K562 (cell line): ENCODE measurements around the gene TULP3. TPM values are rescaled to one million over a fixed set of nuclear protein-coding genes. Genes with fewer than 3 reads are reported as not detected.

Experiments used
- ATAC-seq: fragments of 200-7000 bp; cut with Tn5 transposase; 3 replicates; pipeline ENCODE4 v1.9.1; 2020; ENCODE audit warnings: moderate library complexity
- BruUV-seq: library from RNA; stranded (reverse); fragments of 400-500 nt; replicated peaks from 2 replicates; lab custom pipeline; 2021; lab: Mats Ljungman, UMichigan
- CTCF ChIA-PET: fragments of 300-600 bp; formaldehyde crosslinking; extraction: SDS; loops from one replicate; lab custom pipeline; 2021; ENCODE audit warnings: low intra/inter-chr PET ratio; lab: Yijun Ruan, JAX
- POLR2A ChIA-PET: fragments of 300-600, 350-650 bp; sonication (Branson Sonifier 250); formaldehyde crosslinking; extraction: SDS; loops from one replicate; lab custom pipeline; 2021; ENCODE audit warnings: antibody characterized with exemption, inconsistent platforms; lab: Yijun Ruan, JAX
- DNase-seq, 4 experiments: peaks; one replicate each; pipeline versions ENCODE4 v3.0.0 to v3.0.0-alpha.2; 2011 to 2018; ENCODE audit warnings: low spot score in 3 of 4, mixed read lengths in 3 of 4; ENCODE audit errors: extremely low read depth in 1 of 4
- FAIRE-seq: peaks from 2 replicates; lab custom pipeline; 2011; peaks lifted over from hg19 to GRCh38; lab: Jason Lieb, UNC
- H2AFZ ChIP-seq: 2 replicates; pipeline ENCODE4 v1.6.0; 2011; ENCODE audit warnings: low read depth, low read length, control low read depth, inconsistent platforms
- H3K27ac ChIP-seq: fragments of 200-600 bp; 3 replicates; pipeline ENCODE4 v1.8.0; 2011; ENCODE audit warnings: low read depth, mild to moderate bottlenecking, control low read depth, inconsistent platforms, low read length, moderate library complexity, mixed read lengths; ENCODE audit errors: extremely low read depth
- H3K27me3 ChIP-seq, 2 experiments: fragments of 300-600 bp in 1 of 2; 2 replicates in 1 of 2; 3 replicates in 1 of 2; pipeline versions ENCODE4 v1.6.0 to v1.8.0; 2011; ENCODE audit warnings: inconsistent platforms in 2 of 2, low read length in 2 of 2, mild to moderate bottlenecking in 1 of 2, mixed read lengths in 1 of 2, moderate library complexity in 1 of 2; ENCODE audit not compliant: control insufficient read depth in 2 of 2, insufficient read depth in 2 of 2
- H3K36me3 ChIP-seq: fragments of 300-600 bp; 3 replicates; pipeline ENCODE4 v1.8.0; 2011; ENCODE audit warnings: mild to moderate bottlenecking, low read length, inconsistent platforms; ENCODE audit not compliant: control insufficient read depth, insufficient read depth
- H3K4me1 ChIP-seq, 2 experiments: fragments of 200-600 bp in 1 of 2; replicated peaks in 1 of 2; 2 replicates in 1 of 2; 3 replicates in 1 of 2; pipeline versions ENCODE4 v1.5.1 to v1.8.0; 2011; ENCODE audit warnings: inconsistent platforms in 2 of 2, low read length in 2 of 2, mild to moderate bottlenecking in 1 of 2, mixed read lengths in 1 of 2, moderate library complexity in 1 of 2; ENCODE audit not compliant: control insufficient read depth in 2 of 2, insufficient read depth in 2 of 2
- H3K4me2 ChIP-seq: 2 replicates; pipeline ENCODE4 v1.6.1; 2011; ENCODE audit warnings: low read length, control low read depth, inconsistent platforms, mixed read lengths; ENCODE audit not compliant: insufficient read depth
- H3K4me3 ChIP-seq: fragments of 200-600 bp; sonication (generic), shearing (Covaris generic); 2 replicates; pipeline ENCODE4 v1.5.1; 2016; ENCODE audit warnings: control low read depth, inconsistent platforms
- H3K79me2 ChIP-seq: fragments of 200-600 bp; 3 replicates; pipeline ENCODE4 v1.8.0; 2011; ENCODE audit warnings: low read length, inconsistent platforms; ENCODE audit not compliant: control insufficient read depth, insufficient read depth
- H3K9ac ChIP-seq, 2 experiments: 2 replicates each; pipeline versions ENCODE4 v1.6.0 to v1.6.1; 2011; ENCODE audit warnings: low read depth in 2 of 2, low read length in 2 of 2, control low read depth in 1 of 2, inconsistent platforms in 1 of 2, mild to moderate bottlenecking in 1 of 2, mixed read lengths in 1 of 2; ENCODE audit not compliant: insufficient read depth in 1 of 2
- H3K9me1 ChIP-seq: one replicate; pipeline ENCODE4 v1.6.0; 2011; ENCODE audit warnings: inconsistent platforms, mild to moderate bottlenecking, low read length, moderate library complexity; ENCODE audit not compliant: control insufficient read depth, insufficient read depth
- H3K9me3 ChIP-seq: replicated peaks from 2 replicates; pipeline ENCODE4 v1.5.1; 2011; ENCODE audit warnings: low read depth, low read length, inconsistent platforms; ENCODE audit not compliant: control insufficient read depth, insufficient read depth
- H4K20me1 ChIP-seq: replicated peaks from 2 replicates; pipeline ENCODE4 v1.6.1; 2011; ENCODE audit warnings: low read length, inconsistent platforms, mixed read lengths; ENCODE audit not compliant: control insufficient read depth, insufficient read depth
- GABPB2 ChIP-seq: fragments of 250-450 bp; sonication (Bioruptor Pico); conservative IDR thresholded peaks from 2 replicates; pipeline ENCODE4 v1.5.1; 2021; ENCODE audit warnings: mild to moderate bottlenecking
- MAZ ChIP-seq, 2 experiments: fragments of 450-650 bp in 1 of 2; sonication (generic) in 1 of 2; formaldehyde crosslinking; IDR thresholded peaks in 1 of 2; conservative IDR thresholded peaks in 1 of 2; 2 replicates each; pipeline versions ENCODE4 v1.4.0 to v1.5.0; 2020; ENCODE audit warnings: mild to moderate bottlenecking in 1 of 2, missing genetic modification reagents in 1 of 2
- MLLT1 ChIP-seq, 2 experiments: fragments of 450-650 bp; IDR thresholded peaks; 2 replicates each; pipeline ENCODE4 v1.6.1; 2016
- NR1H2 ChIP-seq: sonication (generic); formaldehyde crosslinking; IDR thresholded peaks from 2 replicates; pipeline ENCODE4 v1.4.0; 2020; ENCODE audit warnings: mild to moderate bottlenecking, missing genetic modification reagents
- POLR2G ChIP-seq: fragments of 200-400 bp; formaldehyde crosslinking; IDR thresholded peaks from 2 replicates; pipeline ENCODE4 v1.6.1; 2017; ENCODE audit warnings: low read depth, mild to moderate bottlenecking, antibody characterized with exemption, low read length, moderate library complexity
- RB1 ChIP-seq: fragments of 450-650 bp; IDR thresholded peaks from 2 replicates; pipeline ENCODE4 v1.6.1; 2017; ENCODE audit warnings: low read depth, mild to moderate bottlenecking
- REST ChIP-seq, 2 experiments: fragments of 450-650 bp; formaldehyde crosslinking in 1 of 2; IDR thresholded peaks; 2 replicates each; pipeline versions ENCODE4 v1.4.0 to v1.6.1; 2014 to 2020; ENCODE audit warnings: mild to moderate bottlenecking in 2 of 2, borderline replicate concordance in 1 of 2, low read depth in 1 of 2
- TEAD1 ChIP-seq, 2 experiments: fragments of 450-650 bp in 1 of 2; sonication (generic) in 1 of 2; formaldehyde crosslinking; IDR thresholded peaks; 2 replicates each; pipeline versions ENCODE4 v1.4.0 to v1.8.0; 2020 to 2022; ENCODE audit warnings: mild to moderate bottlenecking in 2 of 2, missing genetic modification reagents in 1 of 2
- ZNF347 ChIP-seq: fragments of 450-650 bp; formaldehyde crosslinking; IDR thresholded peaks from 2 replicates; pipeline ENCODE4 v1.4.0; 2020; ENCODE audit warnings: low read depth, mild to moderate bottlenecking, moderate library complexity
- WGBS: fragments of 100-300 bp; shearing (Covaris generic); methylation state at CpG from one replicate; pipeline ENCODE4 v1.1.6; 2016; ENCODE audit warnings: low coverage, mixed read lengths; ENCODE audit not compliant: insufficient coverage; ENCODE audit errors: missing lambda C conversion rate; 5-methylcytosine and 5-hydroxymethylcytosine counted together
- in situ Hi-C: fragments of 300-500 bp; cut with MboI; formaldehyde crosslinking; loops from 4 replicates; pipeline ENCODE4 v1.15.0; 2018; ENCODE audit warnings: inconsistent platforms, mixed read lengths
- intact Hi-C: fragments of 100-400 bp; cut with micrococcal nuclease; formaldehyde crosslinking; loops from 2 replicates; pipeline ENCODE4 v1.14.2; 2022
- polyA plus RNA-seq, 8 experiments: library from polyadenylated mRNA; depleted of rRNA in 4 of 8; stranded (reverse) in 5 of 8; unstranded in 3 of 8; fragments of >200 nt; fragmentation: Nextera tagmentation in 2 of 8; fragmentation: Illumina TruSeq in 1 of 8; extraction: Ambion mirVana in 2 of 8; extraction: Trizol in 1 of 8; gene quantifications; 2 replicates each; pipeline versions ENCODE4 v1.2.1 to v1.2.3, GENCODE V29; 2011 to 2014; ENCODE audit warnings: inconsistent platforms in 1 of 8, missing spikeins in 1 of 8
- total RNA-seq, 7 experiments: library from RNA; depleted of rRNA in 6 of 7; stranded (reverse); fragments of >200 nt in 6 of 7; fragmentation: Illumina TruSeq in 2 of 7; extraction: Trizol in 2 of 7; gene quantifications; 2 replicates each; pipeline versions ENCODE4 v1.2.1 to v1.2.3, GENCODE V29; 2011 to 2021; ENCODE audit warnings: low replicate concordance in 1 of 7
- TF ChIP-seq, protein P1 (sequence below): fragments of 200-800 bp; sonication (Bioruptor generic); IDR thresholded peaks from 2 replicates; pipeline ENCODE4 v1.6.1; 2017; ENCODE audit warnings: missing genetic modification characterization, missing compliant biosample characterization

The TULP3 gene
- total and polyA plus RNA-seq, 9 of the 15 experiments (the other 6 are each of a cell fraction or from before 2014, with no cell fraction given) = 3.6 to 13.3 (median 7.3) TPM

DNA sequence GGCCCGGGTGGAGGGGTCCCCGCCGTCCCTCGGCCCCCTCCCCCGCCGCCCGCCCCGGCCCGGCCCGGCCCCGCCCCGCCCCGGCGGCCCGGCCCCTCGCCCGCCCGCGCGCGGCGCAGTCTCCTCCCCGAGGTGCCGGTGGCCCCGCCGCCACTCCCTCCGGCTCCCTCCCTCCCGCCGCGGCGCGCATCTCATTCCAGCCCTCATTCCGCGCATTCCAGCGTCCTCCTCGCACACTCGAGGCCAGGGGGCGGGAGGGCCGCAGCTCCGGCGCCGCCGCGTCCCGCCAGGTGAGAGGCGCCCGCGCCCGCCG lies 68.5 kb downstream of the TULP3 start, which contains the start of gene TEAD4:
TEAD4 (plus strand) TSS at position 206 of the 313 bp plus-strand sequence.
- Histone ChIP-seq H3K9ac (peak within 1 kb of the TSS; percentile 67 to 91), H3K4me2 (peak within 1 kb of the TSS; percentile 90), H3K4me1 (peaks cover 25 to 37% of the 10 kb centered on the region in 2 experiments; a peak in 4 of 5 replicates), H3K4me3 (peak within 1 kb of the TSS; percentile 65), H4K20me1 (no peaks in the 10 kb centered on the region; the same call in 1 of the 2 replicates), H2AFZ (peak within 1 kb of the TSS; percentile 84), H3K9me3 (no peaks in the 10 kb centered on the region), H3K27me3 (no peaks in the 10 kb centered on the region), H3K79me2 (peaks cover 44% of the 10 kb centered on the region), H3K36me3 (no peaks in the 10 kb centered on the region; the same call in 1 of the 3 replicates), H3K9me1 (peaks cover 3% of the 10 kb centered on the region), H3K27ac (peak within 1 kb of the TSS; percentile 78)
- in situ Hi-C loops = no loop called here
- WGBS = no CpG with 5 or more reads among the region's 50 CpGs
- ATAC-seq (peak; percentile 70), FAIRE-seq (no peak), DNase-seq (peak; percentile 76 to 86 (median 84))
- intact Hi-C loops = no loop called here
- BruUV-seq = no TSS peak
- CTCF ChIA-PET = no interaction called here
- POLR2A ChIA-PET = no interaction called here
- TF ChIP-seq RB1 (peak; percentile 27; the same call in 1 of the 2 replicates), REST (IDR thresholded peaks at IDR 0.05; ENCODE audit: borderline replicate concordance) (no peak), REST (CRISPR knock-in tag; IDR thresholded peaks at IDR 0.05; ENCODE audit: low read depth) (no peak), MAZ (CRISPR knock-in tag; conservative IDR thresholded peaks at IDR 0.05 in 1 of 2, IDR thresholded peaks at IDR 0.05 in 1 of 2) (peak in 1 of 2 experiments; percentile 11; a peak in 2 of 4 replicates), MLLT1 (IDR thresholded peaks at IDR 0.05) (no peak), NR1H2 (CRISPR knock-in tag) (no peak), POLR2G (peak; percentile 26; the same call in 1 of the 2 replicates), ZNF347 (CRISPR knock-in tag) (no peak), TEAD1 (CRISPR knock-in tag; IDR thresholded peaks at IDR 0.05) (peak in 1 of 2 experiments; percentile 75; a peak in 1 of 4 replicates), GABPB2 (CRISPR knock-in tag) (no peak)
- TF ChIP-seq, protein P1, sequence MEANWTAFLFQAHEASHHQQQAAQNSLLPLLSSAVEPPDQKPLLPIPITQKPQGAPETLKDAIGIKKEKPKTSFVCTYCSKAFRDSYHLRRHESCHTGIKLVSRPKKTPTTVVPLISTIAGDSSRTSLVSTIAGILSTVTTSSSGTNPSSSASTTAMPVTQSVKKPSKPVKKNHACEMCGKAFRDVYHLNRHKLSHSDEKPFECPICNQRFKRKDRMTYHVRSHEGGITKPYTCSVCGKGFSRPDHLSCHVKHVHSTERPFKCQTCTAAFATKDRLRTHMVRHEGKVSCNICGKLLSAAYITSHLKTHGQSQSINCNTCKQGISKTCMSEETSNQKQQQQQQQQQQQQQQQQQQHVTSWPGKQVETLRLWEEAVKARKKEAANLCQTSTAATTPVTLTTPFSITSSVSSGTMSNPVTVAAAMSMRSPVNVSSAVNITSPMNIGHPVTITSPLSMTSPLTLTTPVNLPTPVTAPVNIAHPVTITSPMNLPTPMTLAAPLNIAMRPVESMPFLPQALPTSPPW (CRISPR knock-in tag) = peak; percentile 46
